Measurements from ENCODE around the gene PRMT3. TPM values are rescaled to one million over a fixed set of nuclear protein-coding genes. Genes with fewer than 3 reads are reported as not detected.
"Not testable (repeated sequence)": the region's sequence is repeated elsewhere in the genome, so short reads cannot be mapped to it uniquely, and the experiment has no call there.

Gene PRMT3
- total RNA-seq, 1 donor from 2014 or later: 39.2 TPM

GRCh38 chr11:20555783-20556182 is 168.3 kb downstream of the PRMT3 start:
- Mint-ChIP-seq H3K9me3 (peaks cover 6% of the 10 kb centered on the region), H3K27ac (no peak overlapping the region), H3K27me3 (ENCODE audit: low read depth) (no peaks in the 10 kb centered on the region), H3K36me3 (ENCODE audit: low read depth) (no peaks in the 10 kb centered on the region), H3K4me3 (ENCODE audit: low read depth) (no peak overlapping the region), H3K4me1 (ENCODE audit: low read depth) (no peaks in the 10 kb centered on the region)
- DNase-seq (ENCODE audit: low spot score): no peak
- intact Hi-C loops (cut with micrococcal nuclease): no loop called here

- H3K27me3 Mint-ChIP-seq (ENCODE audit: low read depth); DNase-seq (ENCODE audit: low spot score); H3K4me1 Mint-ChIP-seq (ENCODE audit: low read depth); intact Hi-C loops (cut with micrococcal nuclease); H3K9me3 Mint-ChIP-seq; H3K36me3 Mint-ChIP-seq (ENCODE audit: low read depth); H3K4me3 Mint-ChIP-seq (ENCODE audit: low read depth); H3K27ac Mint-ChIP-seq: not testable (repeated sequence)
These were observed 168.9 kb downstream of the PRMT3 start for GRCh38 chr11:20556396-20556795.

- H3K9me3 Mint-ChIP-seq: peaks cover 6% of the 10 kb centered on the region
- H3K27ac Mint-ChIP-seq: no peak overlapping the region
- no peaks in the 10 kb centered on the region for H3K4me1 Mint-ChIP-seq (ENCODE audit: low read depth)
- H3K36me3 Mint-ChIP-seq (ENCODE audit: low read depth): no peaks in the 10 kb centered on the region
- intact Hi-C loops (cut with micrococcal nuclease): no loop called here
- no peak overlapping the region for H3K4me3 Mint-ChIP-seq (ENCODE audit: low read depth)
- DNase-seq (ENCODE audit: low spot score): no peak
- H3K27me3 Mint-ChIP-seq (ENCODE audit: low read depth): peaks cover 1% of the 10 kb centered on the region
These were observed 171.2 kb downstream of the PRMT3 start for GRCh38 chr11:20558741-20559140.

Other genes starting within 250 kb of the PRMT3 start
- gene DBX1, start 227.2 kb upstream of the PRMT3 start, total RNA-seq: not detected in 2 replicates
- 62.7 and 63.5 TPM in 2 replicates for gene HTATIP2, start 24.0 kb upstream of the PRMT3 start, total RNA-seq
- not detected in 2 replicates for gene SLC6A5, start 211.9 kb downstream of the PRMT3 start, total RNA-seq